H1 (cell line): ENCODE results near the gene TACC2. TPM values are rescaled to one million over a fixed set of nuclear protein-coding genes. Genes with fewer than 3 reads are reported as not detected.

Source experiments
- CTCF ChIA-PET: fragments of 300-600 bp; sonication (Branson Sonifier 250); formaldehyde crosslinking; loops from one replicate; lab custom pipeline; 2021; ENCODE audit not compliant: partially characterized antibody; lab: Charles Lee
- POLR2A ChIA-PET: fragments of 300-600 bp; sonication (Branson Sonifier 250); formaldehyde crosslinking; loops from one replicate; lab custom pipeline; 2021; ENCODE audit warnings: inconsistent platforms; ENCODE audit not compliant: partially characterized antibody; lab: Charles Lee
- DNase-seq, 2 experiments: peaks; one replicate each; pipeline versions ENCODE4 v3.0.0 to v3.0.0-alpha.2; 2010 to 2022; ENCODE audit warnings: low spot score in 2 of 2, low read depth in 1 of 2, mixed read lengths in 1 of 2
- FAIRE-seq: peaks from 2 replicates; lab custom pipeline; 2011; peaks lifted over from hg19 to GRCh38; lab: Jason Lieb, UNC
- H2AFZ ChIP-seq: 2 replicates; pipeline ENCODE4 v1.8.1; 2012; ENCODE audit warnings: low read length, inconsistent platforms
- H2AK5ac ChIP-seq: 2 replicates; pipeline ENCODE4 v1.6.1; 2013; ENCODE audit warnings: low read depth, low read length
- H2BK120ac ChIP-seq: replicated peaks from 2 replicates; pipeline ENCODE3; 2013; ENCODE audit warnings: low read depth, low read length, inconsistent platforms
- H2BK12ac ChIP-seq: 2 replicates; pipeline ENCODE4 v1.6.1; 2013; ENCODE audit warnings: low read depth, low read length
- H2BK15ac ChIP-seq: 2 replicates; pipeline ENCODE4 v1.6.1; 2013; ENCODE audit warnings: low read length
- H2BK20ac ChIP-seq: 2 replicates; pipeline ENCODE4 v1.6.1; 2013; ENCODE audit warnings: low read length
- H2BK5ac ChIP-seq: 2 replicates; pipeline ENCODE4 v1.6.1; 2013; ENCODE audit warnings: low read depth, low read length
- H3K14ac ChIP-seq: 2 replicates; pipeline ENCODE4 v1.6.1; 2013; ENCODE audit warnings: inconsistent platforms; ENCODE audit not compliant: insufficient read length
- H3K18ac ChIP-seq: 2 replicates; pipeline ENCODE4 v1.6.1; 2013; ENCODE audit warnings: low read length; ENCODE audit errors: extremely low read depth
- H3K23ac ChIP-seq: 2 replicates; pipeline ENCODE4 v1.6.1; 2013; ENCODE audit warnings: inconsistent platforms; ENCODE audit not compliant: insufficient read length
- H3K23me2 ChIP-seq: 2 replicates; pipeline ENCODE4 v1.6.1; 2013; ENCODE audit warnings: low read depth, low read length
- H3K27ac ChIP-seq: 2 replicates; pipeline ENCODE4 v1.6.1; 2011; ENCODE audit warnings: low read depth, low read length, inconsistent platforms
- H3K27me3 ChIP-seq, 4 experiments: replicated peaks in 1 of 4; 1 replicate in 1 of 4; 2 replicates in 3 of 4; pipeline versions ENCODE4 v1.6.1 to v1.8.1; 2011 to 2013; ENCODE audit warnings: low read length in 3 of 4, mild to moderate bottlenecking in 3 of 4, inconsistent platforms in 2 of 4, mixed read lengths in 2 of 4, moderate library complexity in 1 of 4; ENCODE audit not compliant: control insufficient read depth in 3 of 4, insufficient read depth in 3 of 4; ENCODE audit errors: extremely low read depth in 1 of 4
- H3K36me3 ChIP-seq, 4 experiments: 2 replicates each; pipeline versions ENCODE4 v1.6.1 to v1.8.1; 2011 to 2013; ENCODE audit warnings: mild to moderate bottlenecking in 4 of 4, low read length in 3 of 4, moderate library complexity in 2 of 4, control low read depth in 1 of 4, inconsistent platforms in 1 of 4; ENCODE audit not compliant: insufficient read depth in 4 of 4, control insufficient read depth in 2 of 4
- H3K4ac ChIP-seq: replicated peaks from 2 replicates; pipeline ENCODE3; 2013; ENCODE audit warnings: low read length, low read depth, mixed read lengths, inconsistent platforms; ENCODE audit not compliant: insufficient read length
- H3K4me1 ChIP-seq, 4 experiments: replicated peaks in 1 of 4; 1 replicate in 1 of 4; 2 replicates in 3 of 4; pipeline versions ENCODE4 v1.6.1 to v1.8.1; 2011 to 2013; ENCODE audit warnings: low read length in 3 of 4, inconsistent platforms in 2 of 4, mixed read lengths in 1 of 4; ENCODE audit not compliant: insufficient read depth in 4 of 4, control insufficient read depth in 3 of 4
- H3K4me2 ChIP-seq, 2 experiments: 2 replicates each; pipeline versions ENCODE4 v1.6.1 to v1.8.1; 2011 to 2013; ENCODE audit warnings: low read depth in 2 of 2, low read length in 2 of 2, control low read depth in 1 of 2, inconsistent platforms in 1 of 2, mild to moderate bottlenecking in 1 of 2; ENCODE audit not compliant: insufficient read depth in 1 of 2
- H3K4me3 ChIP-seq, 4 experiments: fragments of 200-600, 300-600 bp in 1 of 4; sonication (generic), shearing (Covaris generic), sonication (Bioruptor Twin) in 1 of 4; 2 replicates each; pipeline versions ENCODE4 v1.5.1 to v1.8.1; 2011 to 2016; ENCODE audit warnings: low read length in 4 of 4, low read depth in 3 of 4, control low read depth in 2 of 4, inconsistent platforms in 2 of 4, mild to moderate bottlenecking in 2 of 4, mixed read lengths in 1 of 4, moderate library complexity in 1 of 4; ENCODE audit not compliant: insufficient read depth in 2 of 4; ENCODE audit errors: extremely low read depth in 1 of 4
- H3K56ac ChIP-seq: replicated peaks from 2 replicates; pipeline ENCODE3; 2013; ENCODE audit warnings: low read depth, mild to moderate bottlenecking, mixed read lengths, low read length, inconsistent platforms; ENCODE audit not compliant: insufficient read length
- H3K79me1 ChIP-seq: 2 replicates; pipeline ENCODE4 v1.6.1; 2013; ENCODE audit warnings: low read depth, low read length, control low read depth
- H3K79me2 ChIP-seq, 2 experiments: 2 replicates each; pipeline versions ENCODE4 v1.6.1 to v1.8.1; 2012 to 2013; ENCODE audit warnings: low read length in 2 of 2, mild to moderate bottlenecking in 2 of 2, inconsistent platforms in 1 of 2; ENCODE audit not compliant: insufficient read depth in 2 of 2, control insufficient read depth in 1 of 2
- H3K9ac ChIP-seq, 4 experiments: replicated peaks in 1 of 4; 1 replicate in 1 of 4; 2 replicates in 3 of 4; pipeline versions ENCODE4 v1.6.1 to v1.8.1; 2011 to 2013; ENCODE audit warnings: low read depth in 3 of 4, low read length in 3 of 4, control low read depth in 2 of 4, mild to moderate bottlenecking in 2 of 4, moderate library complexity in 2 of 4, inconsistent platforms in 1 of 4; ENCODE audit errors: extremely low read depth in 1 of 4
- H3K9me3 ChIP-seq, 2 experiments: 2 replicates each; pipeline versions ENCODE4 v1.6.1 to v1.8.1; 2012 to 2013; ENCODE audit warnings: mild to moderate bottlenecking in 2 of 2, moderate library complexity in 2 of 2, control low read depth in 1 of 2, inconsistent platforms in 1 of 2, low read depth in 1 of 2, low read length in 1 of 2, mixed read lengths in 1 of 2; ENCODE audit not compliant: insufficient read depth in 2 of 2
- H4K20me1 ChIP-seq, 2 experiments: replicated peaks in 1 of 2; 2 replicates each; pipeline versions ENCODE3 to v1.8.1; 2011 to 2013; ENCODE audit warnings: inconsistent platforms in 2 of 2, low read length in 2 of 2, mild to moderate bottlenecking in 1 of 2; ENCODE audit not compliant: insufficient read depth in 2 of 2, control insufficient read depth in 1 of 2
- H4K5ac ChIP-seq: 2 replicates; pipeline ENCODE4 v1.6.1; 2013; ENCODE audit warnings: low read length, low read depth, mixed read lengths, inconsistent platforms; ENCODE audit not compliant: insufficient read length
- H4K8ac ChIP-seq: 2 replicates; pipeline ENCODE4 v1.8.0; 2013; ENCODE audit warnings: mild to moderate bottlenecking, moderate library complexity, low read length, inconsistent platforms; ENCODE audit not compliant: insufficient read depth; ENCODE audit errors: extremely low read depth
- H4K91ac ChIP-seq: replicated peaks from 2 replicates; pipeline ENCODE3; 2013; ENCODE audit warnings: low read length, mixed read lengths, inconsistent platforms; ENCODE audit not compliant: insufficient read length
- ASH2L ChIP-seq: fragments of 200-600, 300-600 bp; sonication (generic); IDR thresholded peaks from one replicate; pipeline ENCODE4 v1.7.1; 2017; ENCODE audit warnings: low read length
- ATF3 ChIP-seq: IDR thresholded peaks from 2 replicates; pipeline ENCODE4 v1.6.1; 2011; ENCODE audit warnings: low read depth, mild to moderate bottlenecking, low read length; ENCODE audit not compliant: insufficient read depth
- CBX5 ChIP-seq: fragments of 300-800, 300-1000 bp; sonication (generic); IDR thresholded peaks from 2 replicates; pipeline ENCODE4 v1.7.1; 2016; ENCODE audit warnings: antibody characterized with exemption, low read length, low read depth
- CEBPB ChIP-seq: IDR thresholded peaks from 2 replicates; pipeline ENCODE4 v1.6.1; 2012; ENCODE audit warnings: low read depth, low read length
- CHD1 ChIP-seq: IDR thresholded peaks from 2 replicates; pipeline ENCODE4 v1.6.1; 2012; ENCODE audit warnings: low read depth, low read length, improper control_type of control experiment
- CHD2 ChIP-seq: IDR thresholded peaks from 2 replicates; pipeline ENCODE4 v1.6.1; 2012; ENCODE audit warnings: low read length, improper control_type of control experiment
- CREB1 ChIP-seq: IDR thresholded peaks from 2 replicates; pipeline ENCODE4 v1.6.1; 2012; ENCODE audit warnings: inconsistent platforms
- CTBP2 ChIP-seq: IDR thresholded peaks from 2 replicates; pipeline ENCODE4 v1.7.0; 2011; ENCODE audit warnings: borderline replicate concordance, mild to moderate bottlenecking, moderate library complexity, mixed read lengths, low read length; ENCODE audit not compliant: insufficient read depth, insufficient read length
- JUND ChIP-seq: IDR thresholded peaks from 2 replicates; pipeline ENCODE4 v1.6.1; 2011; ENCODE audit warnings: mild to moderate bottlenecking, improper control_type of control experiment, low read length
- KDM1A ChIP-seq: fragments of 200-600, 300-600 bp; sonication (generic); IDR thresholded peaks from 2 replicates; pipeline ENCODE4 v1.7.1; 2016; ENCODE audit warnings: mild to moderate bottlenecking, low read length, borderline replicate concordance
- KDM4A ChIP-seq: IDR thresholded peaks from one replicate; pipeline ENCODE4 v1.7.1; 2012; ENCODE audit warnings: low read depth, mild to moderate bottlenecking, moderate library complexity, low read length, inconsistent platforms; ENCODE audit not compliant: severe bottlenecking
- KDM5A ChIP-seq: fragments of 200-600 bp; IDR thresholded peaks from 2 replicates; pipeline ENCODE4 v1.7.1; 2012; ENCODE audit warnings: mild to moderate bottlenecking, low read length, inconsistent platforms, mixed read lengths
- NANOG ChIP-seq: IDR thresholded peaks from 2 replicates; pipeline ENCODE4 v1.6.1; 2011; ENCODE audit warnings: low read length, low read depth, mild to moderate bottlenecking, inconsistent platforms; ENCODE audit not compliant: insufficient read depth, poor library complexity, severe bottlenecking
- YY1 ChIP-seq: IDR thresholded peaks from 2 replicates; pipeline ENCODE4 v1.6.1; 2011; ENCODE audit warnings: low read depth, mild to moderate bottlenecking, low read length
- ZNF274 ChIP-seq: IDR thresholded peaks from 2 replicates; pipeline ENCODE4 v1.7.0; 2012; ENCODE audit warnings: low read length, borderline replicate concordance; ENCODE audit errors: extremely low read depth
- WGBS, 2 experiments: shearing (Covaris generic) in 1 of 2; methylation state at CpG; one replicate each; pipeline versions ENCODE4 v1.1.6 to v1.1.7; 2013 to 2015; ENCODE audit warnings: low lambda C conversion rate in 2 of 2, mixed read lengths in 2 of 2, inconsistent platforms in 1 of 2, low coverage in 1 of 2, missing lambda C conversion rate in 1 of 2; ENCODE audit not compliant: insufficient replicate concordance in 2 of 2, insufficient coverage in 1 of 2, insufficient read length in 1 of 2; ENCODE audit errors: extremely low coverage in 1 of 2, missing lambda C conversion rate in 1 of 2; 5-methylcytosine and 5-hydroxymethylcytosine counted together
- polyA plus RNA-seq, 7 experiments: library from polyadenylated mRNA; depleted of rRNA in 3 of 7; stranded (reverse) in 5 of 7; unstranded in 2 of 7; fragments of >200 nt in 5 of 7; fragments of 200-250 nt in 2 of 7; gene quantifications; 1 replicate in 5 of 7; 2 replicates in 1 of 7; 4 replicates in 1 of 7; pipeline versions ENCODE4 v1.2.1 to v1.2.3, GENCODE V29; 2011 to 2013; ENCODE audit warnings: missing spikeins in 2 of 7, mixed read lengths in 2 of 7
- total RNA-seq: library from RNA; stranded (reverse); fragmentation: NEBNext Ultra II Directional; extraction: Animal tissue kit (Norgen Biotek cat#: 25700); gene quantifications from 2 replicates; pipeline ENCODE4 v1.2.1, GENCODE V29; 2021

Gene TACC2
- total and polyA plus RNA-seq, 2 of the 8 experiments (the other 6 are each of a cell fraction or from before 2014, with no cell fraction given) = 21.2 to 46.6 TPM

- Histone ChIP-seq H3K9me3 (no peaks in the 10 kb centered on the region), H4K91ac (no peak overlapping the region), H3K14ac (no peak overlapping the region), H3K27me3 (no peaks in the 10 kb centered on the region), H3K36me3 (no peaks in the 10 kb centered on the region; a peak in 1 of 8 replicates), H2BK5ac (no peak overlapping the region), H4K5ac (no peak overlapping the region), H2AFZ (no peak overlapping the region), H3K79me1 (no peaks in the 10 kb centered on the region), H3K23me2 (no peaks in the 10 kb centered on the region), H2BK12ac (no peak overlapping the region), H4K8ac (no peak overlapping the region), H3K9ac (no peak overlapping the region), H3K4ac (no peak overlapping the region), H2BK20ac (no peak overlapping the region), H3K56ac (no peak overlapping the region), H3K4me3 (no peak overlapping the region), H3K23ac (no peak overlapping the region), H3K4me2 (no peak overlapping the region), H2BK15ac (no peak overlapping the region), H4K20me1 (no peaks in the 10 kb centered on the region), H3K27ac (no peak overlapping the region; the same call in 1 of the 2 replicates), H3K79me2 (no peaks in the 10 kb centered on the region), H2AK5ac (no peak overlapping the region), H3K4me1 (peaks cover 0 to 9% (median 4%) of the 10 kb centered on the region in 4 experiments; a peak in 5 of 7 replicates), H3K18ac (no peak overlapping the region), H2BK120ac (no peak overlapping the region)
- WGBS, 2 experiments = 86% methylated on average over 9 of the region's 9 CpGs; no CpG with 5 or more reads in 1 of the 2 experiments
- no peak for DNase-seq
- POLR2A ChIA-PET = interaction anchor here (1.1 to 2.1 kb wide), 3 partner anchors 9 to 62 kb away, joined by 3 to 7 read pairs (median 5); no protein-coding TSS in a partner anchor
- FAIRE-seq = no peak
- CTCF ChIA-PET = interaction anchor here (0.9 to 4.1 kb wide), 10 partner anchors 10 to 157 kb away, joined by 3 to 30 read pairs (median 6); no protein-coding TSS in a partner anchor
- TF ChIP-seq CHD1 (no peak), NANOG (no peak), KDM5A (no peak), CHD2 (no peak), JUND (no peak), CTBP2 (no peak), CREB1 (no peak), ZNF274 (no peak), ASH2L (no peak), CEBPB (no peak), YY1 (no peak), KDM4A (no peak), CBX5 (no peak), KDM1A (no peak), ATF3 (no peak)
Measured at GRCh38 chr10:122050811-122051210, 61.8 kb downstream of the TACC2 start.
